NOMO-1 (cell line): ENCODE results near the gene ZNF407.

Experiments
- DNase-seq, 2 experiments: peaks; one replicate each; lab custom pipeline; 2025; ENCODE audit not compliant: unreplicated experiment in 2 of 2; lab: John Stamatoyannopoulos, UW

The ZNF407 gene

DNA sequence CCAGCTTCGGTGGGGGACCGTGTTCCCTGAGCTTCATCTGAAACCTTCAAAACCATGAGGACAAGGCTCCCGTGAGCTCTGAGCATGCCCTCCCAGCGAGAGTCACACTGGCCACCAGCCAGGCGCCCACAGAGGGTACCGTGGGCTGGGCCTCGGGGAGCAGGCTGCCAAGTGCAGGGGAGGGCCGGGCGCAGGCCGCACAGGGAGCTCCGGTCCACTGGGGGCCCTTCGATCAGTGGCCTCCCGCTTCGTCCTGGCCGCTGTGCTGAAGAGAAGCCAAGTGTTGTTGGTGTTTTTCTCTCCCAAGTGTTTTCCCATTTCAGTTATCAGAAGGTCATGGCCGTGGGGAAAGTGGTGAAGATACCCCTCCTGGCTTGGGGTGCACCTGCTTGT is 466.8 kb downstream of the ZNF407 start:
- no peak for DNase-seq

DNA sequence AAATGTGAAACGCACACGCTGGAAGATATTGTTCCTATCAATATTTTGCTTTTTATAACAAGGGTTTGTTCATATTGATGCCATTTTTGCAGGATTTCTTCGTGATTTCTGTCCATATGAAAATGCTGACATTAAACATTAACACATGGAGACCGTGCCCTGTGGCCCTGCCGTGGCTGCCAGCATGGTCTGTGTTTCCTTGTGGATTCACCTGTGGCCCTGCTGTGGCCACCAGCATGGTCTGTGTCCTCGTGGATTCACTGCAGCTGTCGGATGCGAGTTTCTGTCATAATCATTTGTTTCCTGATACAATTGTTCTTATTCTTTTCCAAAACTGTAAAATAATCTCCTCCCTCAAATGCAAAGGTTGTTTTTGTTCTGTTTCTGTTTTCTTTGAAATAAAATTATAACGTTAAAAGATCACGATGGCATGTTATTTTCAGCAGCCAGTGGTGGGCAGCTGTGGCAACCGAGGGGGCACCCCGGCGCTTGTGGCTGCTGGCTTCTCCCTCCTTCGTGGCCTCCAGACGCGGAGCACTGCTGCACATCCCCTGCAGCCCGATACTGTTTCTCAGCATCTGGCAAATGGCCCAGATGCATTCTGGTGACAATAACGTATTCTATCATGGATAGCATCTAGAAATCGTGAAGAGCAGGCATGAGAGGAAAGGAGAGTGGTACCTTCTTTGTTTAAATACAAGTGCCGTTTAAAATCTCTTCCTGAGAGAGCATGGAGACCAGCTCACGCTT is 467.8 kb downstream of the ZNF407 start:
- DNase-seq, result no peak

DNA sequence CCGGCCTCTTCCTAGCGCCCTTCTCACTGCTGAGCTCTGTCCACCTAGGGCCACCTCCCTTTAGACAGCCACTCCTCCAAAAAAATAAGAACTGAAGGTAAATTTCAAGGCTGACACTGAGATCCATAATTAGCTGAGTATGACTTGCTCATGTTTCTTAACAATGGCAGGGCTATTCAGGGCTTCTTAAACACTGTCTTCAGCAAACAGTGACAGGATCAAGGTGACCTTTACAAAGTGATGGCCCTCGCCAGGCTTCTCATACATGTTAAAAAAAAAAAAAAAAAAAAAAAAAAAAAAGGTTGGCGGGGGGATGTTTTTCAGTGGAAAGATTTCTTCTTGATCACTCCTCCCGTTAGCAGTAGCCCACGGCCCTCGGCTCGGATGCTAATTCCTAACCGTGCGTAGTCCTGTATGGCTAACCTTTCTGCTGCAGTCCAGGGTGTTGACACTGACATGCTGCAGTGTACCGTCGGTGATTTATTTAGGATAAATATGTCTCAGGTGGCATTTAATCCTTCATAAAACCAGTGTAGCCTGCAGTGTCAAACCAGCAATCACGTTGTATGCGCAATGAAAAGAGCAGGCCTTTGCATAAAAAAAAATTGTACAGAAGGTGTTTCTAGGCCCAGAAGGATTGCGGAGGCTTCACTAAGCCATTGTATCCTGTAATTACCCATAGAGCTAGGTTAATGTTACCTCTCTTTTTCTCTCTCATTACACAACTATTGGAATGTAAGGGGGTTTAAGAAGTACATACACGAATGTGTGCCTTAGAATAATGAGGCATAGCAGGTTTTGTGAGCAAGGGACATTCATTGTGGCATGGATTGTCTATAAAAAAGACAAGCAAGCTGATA is 468.6 kb downstream of the ZNF407 start:
- DNase-seq, result no peak

DNA sequence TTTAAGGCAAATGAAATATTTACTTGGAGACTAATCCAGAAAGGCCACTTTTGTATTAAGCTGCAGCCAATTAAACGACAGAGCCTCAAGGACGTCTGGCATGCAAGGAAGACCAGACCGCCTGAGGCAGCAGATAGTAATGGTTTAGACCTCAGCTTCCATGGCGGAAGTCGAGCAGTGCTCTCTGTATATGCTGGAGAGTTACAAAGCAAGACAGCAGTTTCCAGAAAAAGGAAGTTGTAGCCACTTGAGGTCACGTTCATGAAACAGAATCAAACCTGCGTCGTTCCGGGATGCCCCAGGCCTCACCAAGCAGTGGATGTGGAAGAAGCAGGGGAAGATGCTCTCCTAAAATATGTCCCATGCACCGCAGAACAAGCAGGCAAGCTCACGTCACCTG is 469.3 kb downstream of the ZNF407 start:
- DNase-seq, result peak; percentile 64 to 74

DNA sequence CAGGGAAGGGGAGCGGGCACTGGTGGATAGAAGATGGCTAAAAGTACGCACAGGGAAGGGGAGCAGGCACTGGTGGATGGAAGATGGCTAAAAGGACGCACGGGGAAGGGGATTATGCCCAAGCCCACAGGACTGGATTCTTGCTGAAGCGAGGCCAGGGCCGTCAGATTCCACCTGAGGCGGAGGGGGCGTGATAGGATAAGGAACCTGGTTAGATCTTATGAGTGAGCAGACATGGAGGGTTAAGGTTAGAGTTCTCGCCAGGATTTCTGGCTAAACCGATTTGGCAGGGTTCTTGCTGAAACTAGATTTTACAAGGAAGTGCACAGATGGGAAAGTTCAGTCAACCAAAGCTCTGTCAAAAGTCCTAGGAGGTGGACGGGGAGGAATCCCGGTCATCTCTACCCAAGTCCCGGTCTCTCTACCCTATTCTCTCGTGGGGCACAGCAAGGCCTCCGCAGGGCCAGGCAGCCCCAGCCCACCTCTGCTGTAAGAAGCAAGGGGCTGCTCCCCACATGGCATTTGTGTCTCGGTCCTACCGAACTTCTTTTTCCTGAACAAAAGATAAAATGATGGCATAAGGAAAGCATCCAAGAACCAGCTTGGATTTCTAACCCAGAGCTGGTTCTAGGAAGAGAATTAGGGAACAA is 470.5 kb downstream of the ZNF407 start:
- no peak for DNase-seq

DNA sequence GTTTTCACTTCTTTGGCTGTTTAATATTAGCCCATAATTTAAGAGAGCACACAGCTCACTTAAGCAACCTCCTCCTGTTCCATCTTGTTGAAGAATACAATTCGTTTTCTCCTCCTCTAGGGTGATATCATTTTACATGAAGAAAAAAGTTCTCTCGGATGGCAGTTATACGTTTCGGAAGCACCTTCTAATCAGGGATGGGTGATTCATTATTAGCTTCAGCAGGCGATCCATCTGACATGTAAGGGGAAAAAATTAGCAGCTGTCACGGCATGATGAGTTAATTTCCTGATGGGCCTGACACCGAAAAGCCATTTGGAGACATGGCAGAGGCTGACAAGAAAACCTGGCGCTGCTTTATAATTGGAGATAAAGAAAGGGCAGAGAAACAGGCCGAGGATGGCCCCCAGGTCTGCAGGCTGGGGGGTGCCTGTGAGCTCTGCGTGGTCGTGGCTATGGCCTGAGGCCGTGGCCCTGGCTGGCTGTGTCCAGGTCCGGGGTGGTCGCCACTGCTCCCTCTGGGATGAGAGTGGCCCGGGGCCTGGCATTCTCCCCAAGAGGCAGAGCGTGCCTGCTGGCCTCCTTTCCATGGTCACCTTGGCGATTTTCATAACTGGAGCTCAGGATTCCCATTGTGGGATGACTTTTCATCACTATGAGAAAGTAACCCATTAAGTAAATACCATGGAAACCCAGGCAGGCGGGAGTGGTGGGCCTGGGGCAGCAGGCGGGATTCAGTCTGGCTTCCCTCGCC is 471.2 kb downstream of the ZNF407 start:
- no peak for DNase-seq

DNA sequence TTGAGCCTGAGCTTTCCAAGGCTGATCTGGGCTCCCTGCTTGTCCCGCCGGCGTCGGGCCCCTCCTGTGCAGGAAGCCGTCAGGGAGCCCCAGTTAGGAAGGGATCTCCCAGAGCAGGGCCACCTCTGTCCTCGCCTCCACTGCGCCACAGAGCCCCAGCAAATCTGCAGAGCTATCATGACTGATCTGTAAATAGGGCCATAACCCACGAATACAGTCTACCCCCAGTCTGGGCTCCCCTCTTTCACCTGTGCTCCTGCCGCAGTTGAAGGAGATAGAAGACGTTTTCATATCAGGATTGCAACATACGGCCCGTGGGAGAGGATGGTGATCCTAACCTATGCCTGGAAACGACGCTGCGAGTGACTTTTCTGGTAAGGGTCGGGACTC is 472.6 kb downstream of the ZNF407 start:
- no peak for DNase-seq

DNA sequence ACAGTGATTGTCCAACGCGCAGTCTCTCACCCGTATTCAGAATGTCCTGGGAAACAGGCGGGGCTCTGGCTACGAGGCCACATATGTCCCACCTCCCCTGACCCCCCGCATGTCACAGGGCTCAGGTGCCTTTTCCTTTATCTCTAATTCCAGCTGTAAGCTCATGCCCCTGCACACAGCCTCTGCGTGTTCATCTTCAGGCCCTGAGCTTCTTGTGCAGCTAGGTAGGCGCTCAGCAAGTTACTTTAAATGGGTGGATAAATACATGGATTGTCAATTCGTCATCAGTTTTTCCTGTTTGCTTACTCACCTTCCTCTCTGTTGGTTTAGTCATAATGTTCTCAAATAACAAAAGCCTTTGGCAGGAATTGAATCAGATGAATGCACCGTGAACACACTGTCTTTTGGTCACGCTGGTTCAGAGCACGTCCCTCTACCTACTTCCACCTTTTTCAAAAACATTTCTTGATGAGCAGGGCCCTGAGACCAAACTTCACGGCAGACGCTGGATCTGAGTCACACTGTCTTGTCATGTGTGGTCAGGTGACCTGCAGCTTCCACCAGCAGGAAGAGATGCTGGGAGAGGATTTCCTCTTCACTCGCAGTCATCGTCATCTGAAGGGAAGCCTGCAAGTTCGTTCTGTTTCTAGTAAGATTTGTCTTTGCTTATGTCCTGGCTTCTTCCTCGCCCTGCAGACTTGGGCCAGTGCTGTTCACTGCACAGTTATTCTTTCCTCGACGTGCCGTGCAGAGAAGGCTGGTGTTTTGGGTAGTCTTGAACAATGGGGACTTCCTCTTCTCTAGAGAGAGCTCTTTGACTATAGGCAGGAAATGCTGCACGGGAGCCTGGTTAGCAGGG is 473.2 kb downstream of the ZNF407 start:
- DNase-seq, result peak; percentile 74 to 91

DNA sequence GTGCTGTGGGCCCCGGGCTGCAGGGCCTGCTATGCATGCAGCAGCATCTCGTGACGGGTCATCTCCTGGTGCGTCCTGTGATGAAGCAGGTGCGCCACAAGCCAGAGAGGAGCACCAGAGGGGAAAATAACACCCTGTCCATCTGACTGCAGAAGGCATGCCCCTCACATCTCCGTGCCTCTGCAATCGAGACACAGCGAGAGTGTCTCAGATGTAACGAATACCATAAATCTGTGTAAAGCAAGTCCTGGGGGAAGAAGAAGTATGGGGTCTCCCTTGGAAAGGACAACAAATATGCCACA is 473.8 kb downstream of the ZNF407 start:
- no peak for DNase-seq

DNA sequence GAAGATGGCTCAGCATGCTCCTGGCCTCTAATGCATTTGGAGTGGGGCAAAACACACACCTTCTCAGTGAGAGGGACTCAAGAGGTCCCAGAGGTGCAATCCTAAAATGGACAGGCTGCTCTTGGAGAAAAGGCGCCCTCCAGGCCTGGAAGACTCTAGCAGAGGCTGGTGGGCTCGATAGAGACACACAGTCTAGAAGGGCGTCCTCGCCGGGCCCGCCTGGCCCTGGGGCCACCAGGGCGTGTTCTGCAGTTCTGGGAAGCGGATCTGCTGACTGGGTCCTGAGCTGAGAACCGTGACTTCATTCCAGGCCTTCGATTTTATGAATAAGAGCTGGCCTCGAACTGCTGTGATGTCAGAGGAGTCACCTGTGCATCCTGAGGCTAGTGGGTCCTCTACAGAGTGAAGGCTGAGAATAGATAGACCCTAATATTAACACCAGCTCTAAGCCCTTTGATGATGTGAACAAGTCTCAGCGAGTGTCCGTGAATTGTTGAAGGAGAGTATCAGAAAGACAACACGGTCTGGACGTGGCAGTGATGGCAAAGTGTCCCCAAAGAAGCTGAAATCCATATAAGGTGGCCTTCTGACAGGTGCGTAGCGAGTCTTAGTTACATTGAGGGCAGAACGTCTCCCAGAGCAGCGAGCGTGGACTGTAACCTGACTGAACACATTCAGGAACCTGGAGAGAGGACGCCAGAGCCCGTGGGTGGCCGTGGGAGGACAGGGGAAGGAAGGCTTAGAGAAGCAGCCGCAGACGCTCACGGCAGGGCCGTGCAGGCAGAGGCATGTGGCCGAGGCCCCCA is 474.4 kb downstream of the ZNF407 start:
- no peak for DNase-seq

DNA sequence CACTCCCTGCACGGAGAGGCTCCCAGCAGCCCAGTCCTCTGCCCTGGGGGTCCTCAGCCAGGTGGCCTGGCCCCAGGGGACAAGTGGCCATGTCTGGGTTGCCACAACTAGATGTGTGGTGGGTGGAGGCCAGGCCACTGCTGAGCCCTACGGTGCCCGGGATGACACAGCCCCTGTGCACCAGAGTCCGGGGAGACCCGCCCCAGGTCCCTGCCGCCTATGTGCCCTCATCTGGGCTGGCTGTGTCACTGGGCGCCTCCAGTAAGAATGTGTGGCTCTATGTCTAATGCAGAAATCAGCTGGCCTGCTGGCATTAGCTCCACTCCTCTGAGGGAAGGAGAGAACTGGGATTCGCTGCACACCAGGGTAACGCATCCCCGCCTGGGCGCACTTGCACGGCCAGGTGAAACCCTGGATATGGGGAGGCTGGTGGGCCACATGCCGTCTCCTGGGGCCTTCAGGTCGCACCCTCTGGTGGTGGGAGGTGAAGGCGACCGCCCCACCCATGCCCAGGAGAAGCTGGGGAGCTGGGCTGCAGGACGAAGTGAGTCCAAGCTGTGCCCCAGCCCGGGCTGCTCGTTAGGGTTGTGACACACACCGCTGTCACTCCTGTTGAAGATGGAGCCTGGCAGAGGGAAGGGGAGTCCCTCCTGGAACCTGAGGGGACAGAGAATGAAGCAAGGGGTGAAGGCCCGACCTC is 475.2 kb downstream of the ZNF407 start:
- DNase-seq, result no peak

DNA sequence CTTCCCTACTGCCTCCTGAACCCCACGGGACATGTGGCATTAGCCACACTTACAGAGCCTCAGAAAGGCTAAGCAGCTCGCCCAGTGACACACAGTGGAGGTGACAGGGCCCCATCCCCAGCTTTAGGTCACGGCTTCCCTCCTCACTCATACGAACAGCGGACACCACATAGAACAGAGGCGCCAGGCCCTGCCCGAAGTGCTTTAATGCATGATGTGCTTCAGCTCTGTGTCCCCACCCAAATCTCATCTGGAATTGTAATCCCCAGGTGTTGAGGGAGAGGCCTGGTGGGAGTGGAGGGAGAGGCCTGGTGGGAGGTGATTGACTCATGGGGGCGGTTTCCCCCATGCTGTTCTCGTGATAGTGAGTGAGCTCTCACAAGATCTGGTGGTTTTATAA is 476.0 kb downstream of the ZNF407 start:
- no peak for DNase-seq

DNA sequence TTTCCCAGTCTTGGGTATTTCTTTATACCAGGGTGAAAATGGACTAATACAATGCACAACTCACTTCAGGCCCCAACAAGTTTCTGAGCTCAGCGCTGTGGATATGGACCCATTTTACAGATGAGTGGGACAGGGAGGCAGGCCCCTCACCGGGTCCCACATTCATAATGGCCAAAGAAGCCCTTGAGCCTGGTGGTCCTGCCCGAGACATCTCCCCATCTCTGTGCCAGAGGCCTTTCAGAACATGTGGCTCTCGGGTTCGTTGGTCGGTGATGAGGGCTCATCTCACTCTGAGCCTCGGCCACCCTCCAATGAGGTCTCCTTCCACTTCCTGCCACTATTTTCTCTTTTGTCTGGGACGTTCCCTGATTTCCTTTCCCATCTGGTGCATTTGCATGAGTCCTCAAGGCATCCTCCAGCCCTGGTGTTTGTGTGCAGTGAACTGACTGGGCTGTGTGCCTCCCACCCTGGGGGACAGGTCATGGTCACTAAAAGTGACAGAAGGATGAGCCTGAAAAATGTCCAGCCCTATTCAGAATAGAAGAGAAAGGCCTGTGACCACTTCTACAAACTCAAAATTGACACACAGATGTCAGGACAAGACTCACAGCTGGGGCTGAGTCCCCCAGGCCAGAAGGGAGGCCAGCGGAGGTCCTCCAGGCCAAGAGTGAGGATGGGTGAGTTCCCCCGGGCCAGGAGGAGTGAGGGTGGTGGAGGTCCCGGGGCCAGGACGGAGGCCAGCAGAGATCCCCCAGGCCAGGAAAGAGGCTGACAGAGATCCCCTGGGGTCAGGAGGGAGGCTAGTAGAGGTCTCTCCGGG is 476.7 kb downstream of the ZNF407 start:
- DNase-seq, result no peak

DNA sequence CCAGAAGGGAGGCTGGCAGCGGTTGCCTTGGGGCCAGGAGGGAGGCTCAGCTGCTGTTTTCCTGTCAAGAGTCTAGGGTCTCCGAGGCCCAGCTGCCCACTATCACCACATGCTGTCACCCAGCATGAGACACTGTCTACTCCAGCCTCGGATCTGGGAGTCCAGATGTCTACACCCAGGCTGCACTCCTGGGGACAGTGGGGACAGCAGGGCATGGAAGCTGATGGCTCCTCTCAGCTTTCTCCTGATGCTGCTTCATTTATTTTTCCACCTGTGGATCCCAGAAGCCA is 477.3 kb downstream of the ZNF407 start:
- DNase-seq, result no peak

DNA sequence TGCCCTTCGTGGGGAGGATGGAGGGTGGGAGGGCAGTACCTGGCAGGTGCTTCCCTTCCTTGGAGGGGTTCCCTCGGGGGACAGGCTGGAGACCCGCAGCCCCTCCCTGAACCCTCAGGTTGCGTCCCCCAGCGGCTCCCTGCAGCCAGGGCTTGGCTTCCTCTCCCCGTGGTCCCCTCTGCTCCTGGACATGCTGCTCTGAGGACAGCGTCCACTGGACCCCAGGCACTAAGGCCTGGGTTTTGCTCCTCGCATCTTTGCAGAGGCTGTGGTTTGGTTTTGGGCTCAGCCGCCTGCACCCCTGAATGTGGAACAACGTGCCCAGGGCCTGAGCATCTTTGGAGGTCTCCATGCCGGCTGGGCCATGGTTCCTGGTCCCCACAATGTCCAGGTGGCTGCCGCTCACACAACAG is 477.8 kb downstream of the ZNF407 start:
- no peak for DNase-seq

DNA sequence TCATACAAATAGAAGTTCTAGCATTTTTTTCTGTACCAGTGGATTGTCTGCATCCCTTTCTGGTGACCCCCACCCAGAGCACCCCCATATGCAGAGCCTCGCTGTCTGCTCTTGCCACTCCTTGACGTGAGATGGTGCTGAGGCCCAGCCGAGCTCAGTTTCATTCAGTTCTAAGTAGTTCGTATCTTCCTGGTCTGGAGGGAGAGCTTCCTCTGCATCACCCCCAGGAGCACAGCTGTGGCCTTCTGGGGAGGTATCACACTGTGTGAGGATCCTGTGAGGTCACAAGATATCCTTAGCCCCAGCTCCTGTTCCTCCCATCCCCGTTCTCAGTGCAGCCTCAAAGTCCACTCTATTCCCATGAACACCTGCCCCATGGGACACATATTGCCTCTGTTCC is 478.6 kb downstream of the ZNF407 start:
- DNase-seq, result no peak

DNA sequence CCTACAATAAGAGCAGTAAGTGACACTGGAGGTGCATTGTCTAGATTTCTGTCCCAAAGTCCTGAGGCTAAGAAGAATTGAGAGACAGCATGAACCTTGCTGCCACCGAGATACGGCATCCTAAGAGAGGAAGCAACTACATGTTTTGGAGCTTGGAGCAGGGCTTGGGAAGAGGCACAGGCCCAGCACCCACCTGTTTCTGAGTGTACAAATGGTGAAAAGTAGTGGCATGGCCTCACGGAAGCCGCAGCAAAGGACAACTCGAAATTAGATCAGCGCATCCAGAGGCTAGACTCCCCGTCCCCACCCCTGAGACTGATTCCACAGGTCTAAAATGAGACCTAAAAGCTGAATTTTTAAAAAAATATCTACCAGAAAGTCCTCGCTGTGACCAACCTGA is 483.8 kb downstream of the ZNF407 start:
- no peak for DNase-seq

DNA sequence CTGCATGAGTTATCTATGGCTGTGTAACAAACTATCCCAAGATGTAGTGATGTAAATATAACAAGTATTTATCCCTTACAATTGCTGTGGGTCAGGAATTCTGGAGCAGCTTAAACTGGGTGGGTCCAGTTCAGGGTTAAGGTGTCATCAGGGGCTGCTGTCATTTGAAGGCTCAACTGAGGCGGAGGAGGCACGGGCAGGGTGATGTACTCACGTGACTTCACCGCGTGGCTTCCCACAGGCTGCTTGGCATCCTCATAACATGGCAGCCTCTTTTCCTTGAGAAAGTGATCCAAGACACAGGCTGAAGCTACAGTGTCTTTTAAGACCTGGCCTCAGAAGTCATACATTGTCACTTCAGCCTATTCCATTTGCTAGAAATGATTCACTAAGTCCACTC is 485.5 kb downstream of the ZNF407 start:
- DNase-seq, result no peak
